ENCODE results near the gene INKA2. TPM values are rescaled to one million over a fixed set of nuclear protein-coding genes. Genes with fewer than 3 reads are reported as not detected.

INKA2 gene
- total and polyA plus RNA-seq, 2 experiments from 2014 or later = 1.8 to 3.2 TPM

- H3K9me3 ChIP-seq (ENCODE audit: low read depth) = no peaks in the 10 kb centered on the region
- H3K9me2 ChIP-seq (replicated peaks; ENCODE audit: insufficient read depth) = no peaks in the 10 kb centered on the region
- no peaks in the 10 kb centered on the region for H3K27me3 ChIP-seq
- H4K20me1 ChIP-seq (ENCODE audit: insufficient read depth, poor library complexity, severe bottlenecking) = no peaks in the 10 kb centered on the region
- H3K79me2 ChIP-seq = no peaks in the 10 kb centered on the region
- no peak overlapping the region for H3K4me2 ChIP-seq
- H3K4me3 ChIP-seq = no peak overlapping the region
- H3K4me1 ChIP-seq (ENCODE audit: insufficient read depth) = peaks cover 8% of the 10 kb centered on the region
- 74% methylated on average over 8 of the region's 8 CpGs for WGBS (ENCODE audit: low lambda C conversion rate, missing lambda C conversion rate)
- no peak for DNase-seq (ENCODE audit: low spot score)
- H3K27ac ChIP-seq = no peak overlapping the region
- H2AFZ ChIP-seq = no peak overlapping the region
- H3K36me3 ChIP-seq (replicated peaks; ENCODE audit: insufficient read depth, low read depth) = no peaks in the 10 kb centered on the region
- TF ChIP-seq EZH2phosphoT487 (IDR thresholded peaks at IDR 0.05; ENCODE audit: low read depth, severe bottlenecking, unreplicated experiment) (no peak), CTCF (IDR thresholded peaks at IDR 0.05; ENCODE audit: poor library complexity) (no peak), EZH2 (IDR thresholded peaks at IDR 0.05; ENCODE audit: borderline replicate concordance) (no peak)
Measured at GRCh38 chr1:111729271-111729921, 9.8 kb downstream of the INKA2 start.

- no peak overlapping the region for H3K27ac ChIP-seq
- no peak for DNase-seq (ENCODE audit: low spot score)
- no peaks in the 10 kb centered on the region for H3K27me3 ChIP-seq
- H4K20me1 ChIP-seq (ENCODE audit: insufficient read depth, poor library complexity, severe bottlenecking) = no peaks in the 10 kb centered on the region
- H2AFZ ChIP-seq = no peak overlapping the region
- H3K36me3 ChIP-seq (replicated peaks; ENCODE audit: insufficient read depth, low read depth) = no peaks in the 10 kb centered on the region
- no peaks in the 10 kb centered on the region for H3K9me3 ChIP-seq (ENCODE audit: low read depth)
- no peaks in the 10 kb centered on the region for H3K9me2 ChIP-seq (replicated peaks; ENCODE audit: insufficient read depth)
- WGBS (ENCODE audit: low lambda C conversion rate, missing lambda C conversion rate) = 93% methylated on average over 18 of the region's 18 CpGs
- no peak overlapping the region for H3K4me2 ChIP-seq
- no peak overlapping the region for H3K4me3 ChIP-seq
- no peak for TF ChIP-seq EZH2phosphoT487 (IDR thresholded peaks at IDR 0.05; ENCODE audit: low read depth, severe bottlenecking, unreplicated experiment)
- no peak for TF ChIP-seq CTCF (IDR thresholded peaks at IDR 0.05; ENCODE audit: poor library complexity)
- no peak for TF ChIP-seq EZH2 (IDR thresholded peaks at IDR 0.05; ENCODE audit: borderline replicate concordance)
- H3K79me2 ChIP-seq = no peaks in the 10 kb centered on the region
- H3K4me1 ChIP-seq (ENCODE audit: insufficient read depth) = no peaks in the 10 kb centered on the region
Measured at GRCh38 chr1:111727056-111727455, 12.1 kb downstream of the INKA2 start.

- H3K4me3 ChIP-seq = no peak overlapping the region
- TF ChIP-seq CTCF (IDR thresholded peaks at IDR 0.05; ENCODE audit: poor library complexity) (no peak), EZH2phosphoT487 (IDR thresholded peaks at IDR 0.05; ENCODE audit: low read depth, severe bottlenecking, unreplicated experiment) (no peak), EZH2 (IDR thresholded peaks at IDR 0.05; ENCODE audit: borderline replicate concordance) (no peak)
- H4K20me1 ChIP-seq (ENCODE audit: insufficient read depth, poor library complexity, severe bottlenecking) = no peaks in the 10 kb centered on the region
- no peak overlapping the region for H2AFZ ChIP-seq
- H3K9me3 ChIP-seq (ENCODE audit: low read depth) = no peaks in the 10 kb centered on the region
- H3K4me1 ChIP-seq (ENCODE audit: insufficient read depth) = no peaks in the 10 kb centered on the region
- H3K9me2 ChIP-seq (replicated peaks; ENCODE audit: insufficient read depth) = no peaks in the 10 kb centered on the region
- H3K27ac ChIP-seq = no peak overlapping the region
- H3K4me2 ChIP-seq = no peak overlapping the region
- 58% methylated on average over 5 of the region's 5 CpGs for WGBS (ENCODE audit: low lambda C conversion rate, missing lambda C conversion rate)
- no peaks in the 10 kb centered on the region for H3K79me2 ChIP-seq
- H3K36me3 ChIP-seq (replicated peaks; ENCODE audit: insufficient read depth, low read depth) = no peaks in the 10 kb centered on the region
- DNase-seq (ENCODE audit: low spot score) = no peak
- no peaks in the 10 kb centered on the region for H3K27me3 ChIP-seq
Measured at GRCh38 chr1:111725192-111725591, 14.0 kb downstream of the INKA2 start.
